H9 (cell line): Measurements from ENCODE around the gene KIF15. TPM values are rescaled to one million over a fixed set of nuclear protein-coding genes. Genes with fewer than 3 reads are reported as not detected.

Experiments used
- DNase-seq: peaks from one replicate; pipeline ENCODE4 v3.0.0-alpha.2; 2017
- H2AFZ ChIP-seq: one replicate; pipeline ENCODE4 v1.6.1; 2013; ENCODE audit warnings: mild to moderate bottlenecking, low read length, control low read depth, moderate library complexity
- H2AK5ac ChIP-seq: 2 replicates; pipeline ENCODE4 v1.6.1; 2013; ENCODE audit warnings: low read length, control low read depth, mixed read lengths; ENCODE audit not compliant: insufficient read length
- H2BK120ac ChIP-seq: one replicate; pipeline ENCODE4 v1.6.1; 2013; ENCODE audit warnings: low read depth, mild to moderate bottlenecking, low read length, control low read depth, inconsistent platforms; ENCODE audit not compliant: poor library complexity, severe bottlenecking
- H2BK12ac ChIP-seq: 2 replicates; pipeline ENCODE4 v1.6.1; 2013; ENCODE audit warnings: low read length, control low read depth, mixed read lengths, low read depth; ENCODE audit not compliant: insufficient read length
- H2BK15ac ChIP-seq: 2 replicates; pipeline ENCODE4 v1.6.1; 2013; ENCODE audit warnings: low read depth, low read length, control low read depth
- H2BK20ac ChIP-seq: one replicate; pipeline ENCODE4 v1.6.1; 2013; ENCODE audit warnings: low read depth, mild to moderate bottlenecking, low read length, control low read depth, inconsistent platforms; ENCODE audit not compliant: poor library complexity, severe bottlenecking
- H2BK5ac ChIP-seq: 2 replicates; pipeline ENCODE4 v1.6.1; 2013; ENCODE audit warnings: low read length, control low read depth, mixed read lengths; ENCODE audit not compliant: insufficient read length
- H3K14ac ChIP-seq: 2 replicates; pipeline ENCODE4 v1.6.1; 2013; ENCODE audit warnings: low read length, control low read depth; ENCODE audit not compliant: insufficient read depth
- H3K18ac ChIP-seq: 2 replicates; pipeline ENCODE4 v1.6.1; 2013; ENCODE audit warnings: low read depth, mild to moderate bottlenecking, mixed read lengths, low read length, control low read depth; ENCODE audit not compliant: insufficient read length
- H3K23ac ChIP-seq: 2 replicates; pipeline ENCODE4 v1.6.1; 2013; ENCODE audit warnings: low read length, control low read depth, mixed read lengths, low read depth; ENCODE audit not compliant: insufficient read length
- H3K23me2 ChIP-seq: 2 replicates; pipeline ENCODE4 v1.6.1; 2013; ENCODE audit warnings: low read depth, mild to moderate bottlenecking, mixed read lengths, low read length, control low read depth; ENCODE audit not compliant: insufficient read length, poor library complexity, severe bottlenecking
- H3K27ac ChIP-seq: 2 replicates; pipeline ENCODE4 v1.5.1; 2013; ENCODE audit warnings: low read length, control low read depth, mixed read lengths, low read depth; ENCODE audit not compliant: insufficient read length
- H3K27me3 ChIP-seq: 2 replicates; pipeline ENCODE4 v1.6.1; 2013; ENCODE audit warnings: low read length, control low read depth, inconsistent platforms; ENCODE audit not compliant: insufficient read depth
- H3K4ac ChIP-seq: 2 replicates; pipeline ENCODE4 v1.6.1; 2013; ENCODE audit warnings: low read depth, mild to moderate bottlenecking, control low read depth, inconsistent platforms, low read length, moderate library complexity
- H3K4me1 ChIP-seq: 2 replicates; pipeline ENCODE4 v1.6.1; 2013; ENCODE audit warnings: low read length, control low read depth, inconsistent platforms; ENCODE audit not compliant: insufficient read depth
- H3K4me2 ChIP-seq: 2 replicates; pipeline ENCODE4 v1.6.1; 2013; ENCODE audit warnings: low read length, control low read depth, mixed read lengths; ENCODE audit not compliant: insufficient read length, insufficient read depth
- H3K56ac ChIP-seq: 2 replicates; pipeline ENCODE4 v1.6.1; 2013; ENCODE audit warnings: low read depth, mild to moderate bottlenecking, mixed read lengths, low read length, control low read depth; ENCODE audit not compliant: insufficient read length
- H3K79me1 ChIP-seq: 2 replicates; pipeline ENCODE4 v1.6.1; 2013; ENCODE audit warnings: low read depth, mild to moderate bottlenecking, moderate library complexity, low read length, control low read depth, inconsistent platforms; ENCODE audit not compliant: insufficient read depth, poor library complexity, severe bottlenecking
- H3K79me2 ChIP-seq: 2 replicates; pipeline ENCODE4 v1.6.1; 2013; ENCODE audit warnings: low read length, control low read depth, inconsistent platforms; ENCODE audit not compliant: insufficient read depth
- H3K9ac ChIP-seq: 2 replicates; pipeline ENCODE4 v1.6.1; 2013; ENCODE audit warnings: low read length, control low read depth, mixed read lengths; ENCODE audit not compliant: insufficient read length; ENCODE audit errors: extremely low read depth
- H3K9me3 ChIP-seq: one replicate; pipeline ENCODE4 v1.6.1; 2013; ENCODE audit warnings: low read depth, low read length, inconsistent platforms; ENCODE audit not compliant: control insufficient read depth
- H3T11ph ChIP-seq: one replicate; pipeline ENCODE4 v1.6.1; 2013; ENCODE audit warnings: mild to moderate bottlenecking, low read length, control low read depth, inconsistent platforms
- H4K20me1 ChIP-seq: one replicate; pipeline ENCODE4 v1.6.1; 2013; ENCODE audit not compliant: control insufficient read depth, insufficient read length, insufficient read depth
- H4K5ac ChIP-seq: 2 replicates; pipeline ENCODE4 v1.6.1; 2013; ENCODE audit warnings: low read depth, mild to moderate bottlenecking, mixed read lengths, low read length, control low read depth; ENCODE audit not compliant: insufficient read length
- H4K8ac ChIP-seq: replicated peaks from 2 replicates; pipeline ENCODE4 v1.6.1; 2013; ENCODE audit warnings: low read length, control low read depth, mixed read lengths, low read depth; ENCODE audit not compliant: insufficient read length
- H4K91ac ChIP-seq: 2 replicates; pipeline ENCODE4 v1.6.1; 2013; ENCODE audit warnings: low read depth, mild to moderate bottlenecking, moderate library complexity, mixed read lengths, low read length, control low read depth; ENCODE audit not compliant: insufficient read length
- H3K27ac Mint-ChIP-seq, 3 experiments: 2 replicates in 2 of 3; 3 replicates in 1 of 3; pipeline ENCODE4 v1.8.0; 2020 to 2021; ENCODE audit warnings: mixed read lengths in 3 of 3, mild to moderate bottlenecking in 1 of 3, moderate library complexity in 1 of 3
- H3K27me3 Mint-ChIP-seq: 2 replicates; pipeline ENCODE4 v1.8.0; 2021; ENCODE audit warnings: low read depth, mild to moderate bottlenecking, moderate library complexity, mixed read lengths
- H3K36me3 Mint-ChIP-seq, 3 experiments: 2 replicates in 2 of 3; 3 replicates in 1 of 3; pipeline ENCODE4 v1.8.0; 2020 to 2021; ENCODE audit warnings: low read depth in 3 of 3, mixed read lengths in 3 of 3; ENCODE audit not compliant: insufficient read depth in 1 of 3
- H3K4me1 Mint-ChIP-seq, 2 experiments: 2 replicates each; pipeline ENCODE4 v1.8.0; 2020; ENCODE audit warnings: mixed read lengths in 2 of 2
- H3K4me3 Mint-ChIP-seq, 2 experiments: 2 replicates in 1 of 2; 3 replicates in 1 of 2; pipeline ENCODE4 v1.8.0; 2020 to 2021; ENCODE audit warnings: mild to moderate bottlenecking in 2 of 2, mixed read lengths in 2 of 2, moderate library complexity in 1 of 2
- H3K9me3 Mint-ChIP-seq, 2 experiments: 2 replicates in 1 of 2; 3 replicates in 1 of 2; pipeline ENCODE4 v1.8.0; 2020; ENCODE audit warnings: mild to moderate bottlenecking in 2 of 2, mixed read lengths in 2 of 2, moderate library complexity in 1 of 2
- CTCF ChIP-seq: fragments of 200-600 bp; sonication (generic); conservative IDR thresholded peaks from 3 replicates; pipeline ENCODE4 v1.8.0; 2021; ENCODE audit warnings: antibody characterized with exemption, mild to moderate bottlenecking
- WGBS: extraction: QIAGEN DNeasy Blood & Tissue Kit; methylation state at CpG from one replicate; pipeline ENCODE4 v1.1.7; 2013; ENCODE audit warnings: missing lambda C conversion rate, low lambda C conversion rate, mixed read lengths; ENCODE audit not compliant: insufficient read length; ENCODE audit errors: extremely low coverage; 5-methylcytosine and 5-hydroxymethylcytosine counted together
- total RNA-seq: library from RNA; stranded (reverse); gene quantifications from 2 replicates; pipeline ENCODE4 v1.2.1, GENCODE V29; 2021

The KIF15 gene
- total RNA-seq, 1 experiment from 2014 or later = 25.0 TPM

GRCh38 chr3:44874308-44874707 is 112.7 kb downstream of the KIF15 start, which contains the start of gene TGM4:
TSS of gene TGM4 (plus strand) at chr3:44874608. CDS start at chr3:44874679, 71 bp downstream.
- H2BK12ac ChIP-seq = no peak within 1 kb of the TSS
- no peaks in the 10 kb centered on the region for H3K36me3 Mint-ChIP-seq
- H2BK120ac ChIP-seq = no peak within 1 kb of the TSS
- no peak within 1 kb of the TSS for H2BK15ac ChIP-seq
- H3K23me2 ChIP-seq = no peaks in the 10 kb centered on the region
- no peak within 1 kb of the TSS for H3K56ac ChIP-seq
- no peak within 1 kb of the TSS for H3K27ac Mint-ChIP-seq
- no peaks in the 10 kb centered on the region for H3K9me3 ChIP-seq
- no peak within 1 kb of the TSS for H3T11ph ChIP-seq
- H3K14ac ChIP-seq = no peak within 1 kb of the TSS
- no peak within 1 kb of the TSS for H2BK20ac ChIP-seq
- H3K4me2 ChIP-seq = no peak within 1 kb of the TSS
- no peak within 1 kb of the TSS for H3K23ac ChIP-seq
- H4K91ac ChIP-seq = no peak within 1 kb of the TSS
- no peak within 1 kb of the TSS for H2BK5ac ChIP-seq
- no peak within 1 kb of the TSS for H3K9ac ChIP-seq
- H2AFZ ChIP-seq = no peak within 1 kb of the TSS
- H3K27me3 Mint-ChIP-seq = peaks cover 1% of the 10 kb centered on the region; the same call in 1 of the 2 replicates
- TF ChIP-seq CTCF = no peak
- H3K18ac ChIP-seq = no peak within 1 kb of the TSS
- no peaks in the 10 kb centered on the region for H3K4me1 ChIP-seq
- H3K79me1 ChIP-seq = no peaks in the 10 kb centered on the region
- H3K4ac ChIP-seq = no peak within 1 kb of the TSS
- no peak within 1 kb of the TSS for H3K27ac ChIP-seq
- DNase-seq = no peak
- H3K4me1 Mint-ChIP-seq = peaks cover 0 to 3% of the 10 kb centered on the region in 2 experiments; a peak in 1 of 4 replicates
- no CpG with 5 or more reads among the region's 5 CpGs for WGBS
- H3K9me3 Mint-ChIP-seq = no peaks in the 10 kb centered on the region
- no peak within 1 kb of the TSS for H4K8ac ChIP-seq
- no peak within 1 kb of the TSS for H2AK5ac ChIP-seq
- no peaks in the 10 kb centered on the region for H3K27me3 ChIP-seq
- no peak within 1 kb of the TSS for H3K4me3 Mint-ChIP-seq
- no peaks in the 10 kb centered on the region for H4K20me1 ChIP-seq
- H3K79me2 ChIP-seq = no peaks in the 10 kb centered on the region
- H4K5ac ChIP-seq = no peak within 1 kb of the TSS
